CD4-positive, alpha-beta T cell treated with Interleukin-2 at 100 ng/mL for 4 hours (primary cell): ENCODE measurements around the gene EXOC4.
"Not testable (repeated sequence)": the region's sequence is repeated elsewhere in the genome, so short reads cannot be mapped to it uniquely, and the experiment has no call there.

Experiments
- DNase-seq: peaks from one replicate; pipeline ENCODE4 v3.0.0-alpha.2; 2020; ENCODE audit warnings: low spot score

Gene EXOC4

DNA sequence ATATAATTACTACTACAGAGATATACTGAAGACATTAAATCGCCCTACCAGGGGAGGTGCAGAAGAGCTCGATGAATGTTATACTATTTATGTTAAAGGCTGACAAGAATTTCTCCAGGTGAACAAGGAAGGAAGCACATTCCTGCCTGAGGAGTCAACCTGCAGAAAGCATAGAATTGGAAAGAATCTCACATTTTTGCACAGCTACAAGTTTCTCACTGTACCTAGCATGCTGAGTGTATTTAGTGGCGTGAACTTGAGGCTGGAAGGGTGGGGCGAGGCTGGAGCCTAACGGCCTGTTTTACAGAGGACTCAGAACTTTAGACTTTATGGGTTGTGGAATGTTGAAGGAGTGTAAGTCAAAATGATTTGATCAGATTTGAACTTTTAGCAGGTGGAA is 500.6 kb downstream of the EXOC4 start:
- no peak for DNase-seq

DNA sequence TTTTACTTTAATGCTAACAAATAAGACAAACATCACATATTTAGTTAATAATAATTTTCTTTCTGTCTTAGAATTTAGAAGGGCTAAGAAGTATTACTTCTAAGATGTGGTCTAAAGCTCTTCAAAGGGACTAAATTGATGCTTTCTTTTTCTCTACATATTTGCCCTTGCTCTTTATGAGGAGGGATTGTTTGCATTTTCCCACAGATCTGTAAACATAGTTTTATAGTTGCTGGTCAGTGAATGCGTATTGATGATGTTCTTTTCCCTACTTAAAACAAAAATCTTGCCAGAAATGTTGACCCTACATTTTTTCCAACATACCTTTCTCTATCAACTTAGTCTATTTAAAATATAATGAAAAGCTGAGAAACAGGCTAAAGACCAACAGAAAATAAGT is 501.8 kb downstream of the EXOC4 start:
- DNase-seq: no peak

DNA sequence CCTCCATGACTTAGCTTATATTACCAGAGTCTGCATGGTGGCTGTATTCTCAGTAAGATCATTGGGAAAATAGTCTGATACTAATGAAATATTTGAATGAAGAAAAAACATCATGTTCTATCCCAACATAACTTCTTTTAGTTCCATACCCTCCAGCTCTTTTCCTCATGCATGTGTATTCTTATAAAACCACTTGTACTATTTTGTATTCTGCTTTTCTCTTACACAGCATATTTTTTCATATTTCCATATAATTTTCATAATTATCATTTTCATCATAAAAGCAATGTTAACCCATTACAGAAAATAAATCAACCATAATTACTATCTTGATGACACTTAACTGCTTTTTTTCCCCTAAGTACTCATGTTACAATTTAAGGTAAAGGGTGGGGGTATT is 503.0 kb downstream of the EXOC4 start:
- DNase-seq: no peak

DNA sequence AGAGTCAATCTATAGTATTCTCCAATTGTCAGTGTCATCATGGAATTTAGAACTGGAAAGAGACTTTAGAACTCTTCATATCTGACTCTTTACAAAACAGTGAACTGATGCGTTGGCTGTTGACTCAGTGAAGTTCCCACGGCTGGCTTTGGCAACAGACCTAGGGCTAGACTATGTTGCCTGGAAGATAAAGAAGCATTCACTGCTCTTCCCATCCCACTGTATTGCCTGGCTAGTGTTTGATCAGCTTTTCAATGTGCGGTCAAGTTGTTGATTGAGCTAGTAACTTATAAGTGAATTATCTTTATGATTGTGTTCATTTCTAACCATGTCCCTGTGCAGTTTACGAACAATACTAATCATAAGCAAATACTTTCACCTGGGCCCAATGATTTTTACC is 508.6 kb downstream of the EXOC4 start:
- DNase-seq: no peak

DNA sequence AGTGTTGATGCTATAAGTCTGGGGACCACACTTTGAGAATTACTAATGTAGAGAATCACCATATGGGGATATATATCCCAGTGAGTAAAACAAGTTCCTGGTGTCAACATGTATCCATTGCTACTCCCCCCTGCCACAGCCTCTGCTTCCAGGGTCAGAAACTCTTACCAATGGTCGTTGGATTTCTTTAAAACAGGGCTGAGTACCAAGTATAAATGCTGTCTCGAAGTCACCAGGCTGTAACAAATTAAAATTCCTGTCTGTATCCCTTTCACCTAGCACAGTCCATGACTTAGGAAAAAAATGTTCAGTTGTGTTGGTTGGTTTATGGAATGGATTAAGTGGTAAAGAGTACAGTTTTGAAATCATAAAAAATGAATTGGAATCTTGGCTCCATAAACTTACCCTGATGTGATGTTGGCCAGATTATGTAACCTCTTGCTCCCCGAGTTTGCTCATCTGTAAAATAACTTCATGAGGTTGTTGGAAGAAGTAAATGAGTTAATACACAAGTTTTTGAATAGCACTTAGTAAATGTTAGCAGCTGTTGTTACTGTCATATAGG is 510.3 kb downstream of the EXOC4 start:
- DNase-seq: no peak

DNA sequence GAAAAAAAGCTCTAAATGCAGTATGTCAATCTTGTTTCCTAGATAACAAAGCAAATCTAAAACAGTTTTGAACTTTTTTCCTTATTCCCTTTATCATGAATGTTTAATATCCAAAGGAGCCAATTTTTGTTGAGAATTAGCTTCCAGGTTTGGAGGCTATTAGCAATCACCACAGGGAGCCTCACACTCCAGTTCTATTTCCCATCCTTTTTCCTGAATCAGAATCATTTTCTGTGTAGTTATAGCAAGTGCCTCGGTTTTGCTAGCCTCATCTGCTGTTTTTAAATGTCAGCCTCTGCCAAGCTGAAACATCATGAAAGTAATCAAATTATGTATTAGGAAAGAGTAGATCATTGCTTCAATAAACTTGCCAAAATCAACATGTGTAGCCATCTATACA is 516.8 kb downstream of the EXOC4 start:
- DNase-seq: no peak

DNA sequence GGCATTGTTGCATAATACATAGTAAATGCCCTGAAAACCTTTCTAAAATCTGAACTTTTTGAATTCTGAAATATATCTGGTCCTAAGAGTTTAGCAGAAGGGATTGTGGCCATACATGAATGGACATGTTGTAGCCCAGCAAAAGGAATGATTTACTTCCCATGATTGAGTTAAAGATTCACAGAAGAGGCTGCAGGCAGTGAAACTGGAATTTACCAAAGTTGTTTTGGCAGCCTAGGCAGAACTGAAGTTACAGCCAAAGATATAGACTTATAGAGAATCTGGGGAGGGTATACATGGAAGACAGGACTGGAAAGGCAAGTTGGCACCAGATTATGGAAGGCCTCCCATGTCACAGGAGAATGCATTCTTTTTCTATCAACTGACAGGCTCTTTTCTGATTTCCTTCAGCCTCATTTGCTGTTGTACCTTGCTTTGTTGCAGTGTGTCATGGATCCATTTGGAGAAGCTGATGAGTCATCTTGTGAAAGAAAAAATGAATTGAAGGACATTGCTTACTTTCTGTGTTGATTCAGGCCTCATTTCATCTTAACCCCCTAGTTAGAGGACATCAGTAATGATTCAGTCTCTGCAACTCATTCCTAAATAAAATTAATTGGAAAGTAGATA is 518.1 kb downstream of the EXOC4 start:
- no peak for DNase-seq

DNA sequence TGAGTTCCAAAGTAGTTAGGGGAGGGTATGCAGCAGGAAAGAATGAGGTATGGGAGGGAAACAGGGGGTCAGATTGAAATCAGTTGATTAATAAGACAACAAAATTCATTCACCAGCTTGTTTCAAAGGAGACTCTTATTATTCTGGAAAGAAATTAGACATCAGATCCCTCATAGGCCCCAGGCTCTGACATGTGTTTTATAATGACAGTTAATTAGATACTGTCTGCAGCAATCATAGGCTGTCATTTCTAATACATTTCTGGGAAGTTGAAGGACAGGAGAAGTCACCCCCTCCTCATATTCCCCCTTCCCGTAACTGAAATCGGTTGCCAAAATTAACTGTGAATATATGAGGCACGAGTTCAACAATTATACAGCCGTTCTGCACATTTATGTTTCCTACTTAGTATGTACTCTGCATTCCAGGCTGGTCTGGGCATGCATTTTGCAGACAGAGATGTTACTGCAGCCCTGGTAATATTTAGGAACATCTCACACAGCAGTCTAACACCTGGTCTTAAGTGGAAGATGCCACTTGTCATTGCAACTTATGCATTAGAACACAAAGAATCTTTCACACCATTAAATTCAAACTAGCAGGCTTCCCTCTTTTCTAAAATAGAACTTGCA is 519.0 kb downstream of the EXOC4 start:
- DNase-seq: no peak

DNA sequence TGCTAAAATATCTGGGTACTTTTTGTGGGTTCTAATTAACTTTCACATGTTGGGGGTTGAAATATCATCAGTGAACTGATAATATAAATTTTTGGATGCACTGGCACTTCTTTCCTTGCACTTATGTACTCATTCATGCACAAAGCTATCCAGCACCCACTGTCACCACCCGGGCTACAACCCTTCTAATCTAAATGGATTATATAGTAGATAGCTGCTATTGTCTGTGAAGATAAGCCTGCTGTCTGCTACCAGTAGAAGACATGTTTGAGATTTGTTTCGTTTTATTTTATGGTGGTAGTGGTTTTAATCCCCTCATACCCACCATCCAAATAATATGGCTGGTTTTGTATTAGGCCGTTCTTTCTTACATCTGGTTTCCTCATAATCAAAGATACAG is 520.7 kb downstream of the EXOC4 start:
- DNase-seq: no peak

DNA sequence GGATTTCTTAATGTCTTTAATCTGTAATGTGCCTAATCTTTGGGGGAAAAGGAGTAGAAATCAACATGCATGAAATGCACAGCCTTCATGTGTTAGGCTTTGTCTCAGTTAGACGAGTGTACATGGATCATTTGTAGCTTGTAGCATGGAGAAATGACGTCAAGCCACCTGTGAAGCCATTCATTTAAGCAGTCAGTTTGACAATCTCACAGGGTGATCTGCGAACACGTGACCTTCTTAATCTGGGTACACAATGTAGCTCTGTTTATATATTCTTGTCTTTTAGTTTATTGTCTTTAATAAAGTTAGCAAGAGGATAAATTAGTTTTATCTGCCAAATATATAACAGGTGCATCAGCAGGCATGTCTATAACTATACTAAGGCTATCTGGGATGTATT is 522.3 kb downstream of the EXOC4 start:
- DNase-seq: no peak

DNA sequence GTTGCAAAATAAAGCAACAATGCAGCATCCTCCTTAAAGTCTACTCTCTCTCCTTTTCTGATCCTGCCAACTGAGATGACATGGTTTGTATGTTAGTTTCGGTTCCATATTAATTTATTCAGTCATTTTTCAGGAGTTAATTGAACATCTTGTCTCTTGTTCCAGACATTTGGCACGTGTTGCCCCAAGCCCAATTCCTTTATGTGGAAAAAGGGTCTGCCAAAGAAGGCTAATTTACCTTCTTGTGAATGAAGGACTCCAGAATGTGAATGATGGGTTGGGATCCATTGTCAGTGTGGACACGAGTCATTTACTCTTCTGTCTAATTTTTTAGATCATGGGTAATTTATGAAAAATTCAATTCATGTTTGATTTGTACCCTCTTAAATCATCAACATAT is 523.4 kb downstream of the EXOC4 start:
- DNase-seq: no peak

DNA sequence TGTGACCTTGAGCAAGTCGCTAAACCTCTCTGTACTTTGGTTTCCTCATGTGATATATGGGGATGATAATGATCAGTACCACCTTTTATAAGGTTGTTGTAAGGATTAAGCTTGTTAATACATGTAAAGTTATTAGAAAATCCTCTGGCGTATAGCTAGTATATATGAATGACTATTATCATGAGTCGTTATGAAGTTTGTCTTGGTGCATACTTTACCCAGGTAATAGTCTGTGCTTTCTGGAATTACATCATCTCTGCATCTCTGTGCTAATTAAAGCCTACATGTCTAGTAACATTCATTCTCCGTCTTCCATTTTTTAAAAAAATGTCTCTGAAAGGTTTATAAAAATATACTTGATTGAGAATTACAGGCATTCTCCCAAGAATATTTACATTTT is 524.8 kb downstream of the EXOC4 start:
- no peak for DNase-seq

DNA sequence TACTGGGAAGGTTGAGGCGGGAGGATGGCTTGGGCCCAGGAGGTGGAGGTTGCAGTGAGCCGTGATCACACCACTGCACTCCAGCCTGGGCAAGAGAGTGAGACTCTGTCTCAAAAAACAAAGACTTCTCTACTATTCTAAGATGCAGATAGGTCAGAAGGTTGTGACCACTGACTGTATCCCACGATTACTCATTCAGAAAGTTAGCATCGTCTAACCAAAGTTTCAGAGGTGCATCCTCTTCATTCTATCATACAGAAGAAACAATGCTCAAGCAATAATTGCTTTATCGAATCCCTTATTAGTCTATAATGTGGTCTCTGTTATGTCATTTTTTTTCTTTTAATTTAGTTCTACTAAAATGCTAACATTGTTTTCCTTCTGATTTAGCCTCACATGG is 525.6 kb downstream of the EXOC4 start:
- no peak for DNase-seq

DNA sequence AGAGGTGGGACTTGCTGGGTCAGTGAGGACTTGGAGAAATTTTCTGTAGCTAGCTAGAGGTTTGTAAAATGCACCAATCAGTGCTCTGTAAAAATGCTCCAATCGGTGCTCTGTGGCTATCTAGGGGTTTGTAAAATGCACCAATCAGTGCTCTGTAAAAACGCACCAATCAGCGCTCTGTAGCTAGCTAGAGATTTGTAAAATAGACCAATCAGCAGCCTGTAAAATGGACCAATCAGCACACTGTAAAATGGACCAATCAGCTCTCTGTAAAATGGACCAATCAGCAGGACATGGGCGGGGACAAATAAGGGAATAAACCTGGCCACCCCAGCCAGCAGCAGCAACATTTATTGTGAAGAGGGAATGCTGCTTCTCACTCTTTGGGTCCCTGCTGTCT is 526.7 kb downstream of the EXOC4 start:
- DNase-seq: not testable (repeated sequence)

DNA sequence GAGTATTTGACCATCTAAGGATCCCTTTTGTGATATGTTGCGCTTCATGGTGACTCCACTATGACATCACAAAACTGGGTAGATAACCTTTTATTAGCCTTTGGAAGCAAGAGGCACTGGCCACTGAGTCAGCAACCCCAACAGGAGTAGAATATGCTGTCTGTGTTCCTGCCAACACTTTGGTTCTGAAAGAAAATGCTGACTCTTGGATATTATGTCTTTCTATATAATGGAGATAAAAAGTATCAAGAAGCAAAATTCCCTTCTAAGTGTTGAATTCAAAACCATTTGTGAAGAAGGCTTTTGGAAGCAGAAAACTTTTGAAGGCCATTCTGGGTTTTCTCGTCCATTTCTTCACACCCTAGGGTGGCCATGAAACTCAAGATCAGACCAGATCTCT is 528.0 kb downstream of the EXOC4 start:
- no peak for DNase-seq

DNA sequence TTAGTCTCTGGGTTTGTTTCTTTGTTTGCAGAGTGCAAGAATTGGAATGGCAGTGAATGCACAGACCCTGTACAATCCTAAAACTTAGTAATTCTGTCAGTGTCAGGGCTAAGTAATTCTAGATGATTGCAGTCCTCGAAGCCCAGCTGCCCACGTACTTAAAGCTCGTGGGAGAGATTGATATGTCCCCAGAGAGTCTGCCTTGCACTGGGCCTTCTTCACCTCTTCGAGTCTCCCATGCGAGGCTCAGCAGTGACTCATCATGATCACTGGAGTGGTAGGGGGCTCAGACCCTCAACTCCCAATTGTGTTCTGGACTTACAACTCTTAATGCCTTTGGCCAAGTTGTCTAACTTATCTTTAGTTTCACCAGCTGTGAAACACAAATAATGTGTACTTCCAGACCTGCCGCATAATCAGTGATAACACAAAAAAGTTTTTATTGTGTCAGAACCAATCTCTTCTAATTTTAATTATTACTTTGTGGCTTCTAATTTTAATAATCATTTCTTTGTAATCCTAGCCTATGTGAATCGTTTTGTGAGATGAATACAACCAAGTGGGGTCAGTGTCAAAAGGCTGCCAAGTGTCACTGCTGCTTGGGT is 528.7 kb downstream of the EXOC4 start:
- no peak for DNase-seq

DNA sequence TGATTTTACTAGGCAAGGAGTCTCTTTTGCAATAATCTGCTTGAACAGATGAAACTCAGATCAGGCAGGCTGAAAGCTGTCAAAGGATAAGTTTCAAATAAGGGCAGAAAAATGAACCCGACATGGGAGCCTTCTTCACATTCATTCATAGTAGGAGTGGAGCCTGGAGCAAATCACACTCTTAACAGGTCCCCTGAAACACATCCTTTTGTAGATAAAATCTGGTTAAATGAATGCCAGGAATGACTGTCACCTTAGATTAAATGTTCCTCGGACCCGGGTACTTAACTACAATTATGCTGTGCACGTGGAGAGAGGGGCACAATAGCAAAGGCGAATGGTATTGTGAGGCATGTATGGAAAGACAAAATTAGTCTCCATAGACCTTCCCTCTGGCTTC is 529.6 kb downstream of the EXOC4 start:
- DNase-seq: no peak

DNA sequence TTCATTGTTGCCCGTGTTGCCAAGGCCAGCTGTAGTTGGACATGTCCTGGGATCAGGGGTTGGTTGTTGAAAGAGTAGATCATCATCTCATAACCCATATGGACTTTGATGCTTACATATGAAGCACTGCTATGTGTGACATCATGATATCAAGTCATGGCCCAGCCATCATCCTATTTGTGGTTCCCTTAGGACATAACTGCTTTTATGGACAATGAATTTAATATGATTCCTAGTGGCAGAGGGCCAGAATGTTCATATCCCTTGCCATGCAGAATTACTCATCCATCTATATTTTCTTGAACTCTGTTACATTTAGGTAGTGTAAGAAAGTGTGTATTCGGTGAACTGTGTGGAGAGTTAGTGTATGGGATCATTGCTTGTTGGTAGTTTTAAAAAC is 530.4 kb downstream of the EXOC4 start:
- no peak for DNase-seq

DNA sequence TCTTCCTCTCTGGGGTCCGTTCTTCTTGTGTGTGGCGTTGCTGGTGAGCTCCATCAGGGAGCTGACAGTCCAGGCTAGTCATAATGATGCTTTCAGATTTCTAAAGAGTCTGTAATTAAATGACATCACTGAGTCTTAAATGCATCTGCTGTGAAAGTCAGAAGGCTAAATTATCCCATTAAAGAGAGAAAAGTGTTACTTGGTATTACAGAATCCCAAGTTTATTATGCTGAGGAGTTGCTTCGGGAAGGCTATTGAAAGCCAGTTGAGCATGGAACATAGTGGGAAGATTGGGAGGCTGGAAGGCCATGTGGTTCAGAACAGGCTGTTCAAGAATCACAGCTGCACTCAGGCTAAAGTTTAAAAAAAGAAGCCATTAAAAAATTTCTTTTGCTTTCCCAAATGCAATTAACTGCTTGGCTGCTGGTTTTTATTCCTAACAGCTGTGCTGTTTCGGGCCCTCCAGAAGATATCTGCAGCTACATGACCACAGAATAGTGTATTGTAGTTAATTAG is 531.7 kb downstream of the EXOC4 start:
- no peak for DNase-seq

DNA sequence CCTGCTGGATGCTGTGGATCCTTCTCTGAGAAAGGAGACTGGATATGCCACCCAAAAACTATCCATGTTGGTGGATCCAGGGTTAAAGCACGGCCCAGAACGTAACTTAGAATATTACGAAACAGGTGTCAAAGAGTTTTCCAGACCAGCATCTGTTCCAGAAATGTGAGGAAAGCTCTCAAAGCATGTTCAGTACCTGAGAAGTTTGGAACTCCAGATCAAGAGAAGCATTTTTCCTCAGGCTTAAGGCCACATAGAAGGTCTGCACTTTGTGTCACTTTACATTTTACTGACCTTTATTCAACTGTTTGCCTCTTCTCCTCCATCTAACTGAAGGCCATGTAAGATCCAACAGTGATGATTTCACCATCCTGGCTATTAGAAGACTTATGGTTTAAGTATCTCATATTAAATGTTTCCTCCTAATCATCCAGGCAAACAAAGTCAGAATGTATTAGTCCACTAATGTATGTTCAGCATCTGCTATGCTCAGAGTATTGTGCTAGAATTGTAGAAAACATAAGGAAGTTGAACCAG is 533.6 kb downstream of the EXOC4 start:
- DNase-seq: no peak

DNA sequence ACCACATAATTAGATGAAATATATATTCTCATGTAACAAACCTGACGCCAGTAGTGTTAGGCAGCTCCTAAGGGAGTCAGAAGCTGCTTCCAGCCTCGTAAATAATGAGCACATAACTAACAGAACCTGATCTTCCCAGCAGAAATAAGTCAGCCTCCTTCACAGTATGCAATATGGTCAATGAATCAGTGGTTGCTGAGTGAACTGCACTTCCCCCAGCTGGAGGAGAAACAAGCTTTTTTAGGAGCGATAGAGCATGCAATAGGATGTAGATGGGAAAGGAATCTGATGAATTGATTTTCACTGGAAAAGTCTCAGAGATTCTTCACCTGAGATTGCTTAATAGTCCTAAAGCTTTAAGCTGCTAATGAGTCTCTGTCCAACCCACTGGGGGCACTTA is 537.1 kb downstream of the EXOC4 start:
- no peak for DNase-seq

DNA sequence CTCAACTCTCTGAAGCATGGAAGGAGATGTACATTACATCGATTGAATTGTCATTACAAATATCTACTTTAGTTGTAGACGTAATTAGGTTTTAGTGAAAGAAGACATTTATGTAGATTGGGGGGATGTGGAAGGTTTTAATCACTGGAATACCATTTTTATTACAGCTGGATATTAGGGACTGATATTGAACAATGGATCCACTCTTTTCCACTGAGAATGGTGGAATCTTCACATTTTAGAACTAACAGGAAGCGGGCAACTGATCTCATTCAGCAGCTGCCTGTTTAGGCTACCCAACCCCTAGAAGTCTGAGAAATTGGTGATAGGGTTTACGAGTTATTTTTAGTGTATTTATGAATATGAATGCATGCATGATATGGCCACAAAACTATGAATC is 538.0 kb downstream of the EXOC4 start:
- no peak for DNase-seq

DNA sequence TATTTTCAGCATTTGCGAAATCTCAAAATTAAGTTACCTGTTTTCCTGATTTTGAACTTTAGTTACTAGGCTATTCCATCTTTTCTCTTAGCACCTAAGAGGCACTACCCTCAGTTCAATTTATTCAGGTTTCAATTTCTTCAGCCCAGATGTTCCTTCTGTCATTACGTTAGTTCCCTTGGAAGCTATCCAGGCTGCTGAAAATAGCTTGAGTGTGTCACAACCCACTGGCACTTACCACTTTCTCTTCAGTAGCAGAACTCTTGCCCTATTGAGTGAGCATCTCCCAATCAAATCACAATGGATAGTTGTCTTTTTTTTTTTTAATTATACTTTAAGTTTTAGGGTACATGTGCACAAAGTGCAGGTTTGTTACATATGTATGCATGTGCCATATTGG is 541.6 kb downstream of the EXOC4 start:
- DNase-seq: no peak
